Thyroid gland (tissue), 4 donors: ENCODE results near the gene FRG2B.
"Not testable (repeated sequence)": the region's sequence is repeated elsewhere in the genome, so short reads cannot be mapped to it uniquely, and the experiment has no call there.

Experiments used
- POLR2A ChIP-seq, 2 donors: fragments of 450-650 bp; IDR thresholded peaks; one replicate each; pipeline ENCODE4 v1.6.1; 2017; ENCODE audit warnings: antibody characterized with exemption in 2 of 2, mild to moderate bottlenecking in 2 of 2, moderate library complexity in 1 of 2
- TF ChIP-seq, protein P1 (sequence below), 6 experiments: fragments of 200-600 bp in 3 of 6; fragments of 450-650 bp in 3 of 6; sonication (generic) in 3 of 6; IDR thresholded peaks; one replicate each; pipeline ENCODE4 v1.5.1; 2016 to 2019; ENCODE audit warnings: antibody characterized with exemption in 6 of 6, mild to moderate bottlenecking in 2 of 6, inconsistent platforms in 1 of 6, moderate library complexity in 1 of 6

DNA sequence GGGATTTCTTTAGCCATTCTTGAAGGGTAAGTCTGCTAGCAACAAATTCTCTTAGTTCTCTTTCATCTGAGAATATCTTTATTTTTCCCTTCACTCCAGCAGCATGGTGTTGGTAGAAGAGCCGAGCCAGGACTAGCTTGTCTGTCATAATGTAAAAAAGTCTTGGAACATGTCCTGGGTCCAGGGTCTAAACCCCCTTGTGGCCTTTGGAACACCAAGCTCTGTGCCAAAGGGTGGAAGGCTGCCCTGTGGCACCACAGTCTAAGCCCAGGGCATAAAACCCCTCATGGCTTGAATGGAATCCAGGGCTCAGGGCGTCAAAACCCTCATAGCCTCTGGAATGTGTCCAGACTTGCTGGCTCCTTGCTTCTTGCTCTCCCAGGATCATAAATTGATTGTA is 23.2 kb downstream of the FRG2B start:
- TF ChIP-seq, protein P1, sequence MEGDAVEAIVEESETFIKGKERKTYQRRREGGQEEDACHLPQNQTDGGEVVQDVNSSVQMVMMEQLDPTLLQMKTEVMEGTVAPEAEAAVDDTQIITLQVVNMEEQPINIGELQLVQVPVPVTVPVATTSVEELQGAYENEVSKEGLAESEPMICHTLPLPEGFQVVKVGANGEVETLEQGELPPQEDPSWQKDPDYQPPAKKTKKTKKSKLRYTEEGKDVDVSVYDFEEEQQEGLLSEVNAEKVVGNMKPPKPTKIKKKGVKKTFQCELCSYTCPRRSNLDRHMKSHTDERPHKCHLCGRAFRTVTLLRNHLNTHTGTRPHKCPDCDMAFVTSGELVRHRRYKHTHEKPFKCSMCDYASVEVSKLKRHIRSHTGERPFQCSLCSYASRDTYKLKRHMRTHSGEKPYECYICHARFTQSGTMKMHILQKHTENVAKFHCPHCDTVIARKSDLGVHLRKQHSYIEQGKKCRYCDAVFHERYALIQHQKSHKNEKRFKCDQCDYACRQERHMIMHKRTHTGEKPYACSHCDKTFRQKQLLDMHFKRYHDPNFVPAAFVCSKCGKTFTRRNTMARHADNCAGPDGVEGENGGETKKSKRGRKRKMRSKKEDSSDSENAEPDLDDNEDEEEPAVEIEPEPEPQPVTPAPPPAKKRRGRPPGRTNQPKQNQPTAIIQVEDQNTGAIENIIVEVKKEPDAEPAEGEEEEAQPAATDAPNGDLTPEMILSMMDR (IDR thresholded peaks at IDR 0.05): not testable (repeated sequence)
- not testable (repeated sequence) for TF ChIP-seq POLR2A (IDR thresholded peaks at IDR 0.05)
